Breast epithelium (tissue), 3 donors: ENCODE data around the gene HUS1B.

Experiments
- POLR2A ChIP-seq: fragments of 450-650 bp; IDR thresholded peaks from one replicate; pipeline ENCODE4 v1.6.1; 2016; ENCODE audit warnings: antibody characterized with exemption, mild to moderate bottlenecking, moderate library complexity
- POLR2AphosphoS5 ChIP-seq, 3 donors: sonication (generic); formaldehyde crosslinking; IDR thresholded peaks; one replicate each; pipeline ENCODE4 v1.6.1; 2017; ENCODE audit warnings: antibody characterized with exemption in 3 of 3
- TF ChIP-seq, protein P1 (sequence below), 3 donors: fragments of 450-650 bp; IDR thresholded peaks; one replicate each; pipeline ENCODE4 v1.5.1; 2016 to 2017; ENCODE audit warnings: antibody characterized with exemption in 3 of 3, mild to moderate bottlenecking in 3 of 3, moderate library complexity in 3 of 3

DNA sequence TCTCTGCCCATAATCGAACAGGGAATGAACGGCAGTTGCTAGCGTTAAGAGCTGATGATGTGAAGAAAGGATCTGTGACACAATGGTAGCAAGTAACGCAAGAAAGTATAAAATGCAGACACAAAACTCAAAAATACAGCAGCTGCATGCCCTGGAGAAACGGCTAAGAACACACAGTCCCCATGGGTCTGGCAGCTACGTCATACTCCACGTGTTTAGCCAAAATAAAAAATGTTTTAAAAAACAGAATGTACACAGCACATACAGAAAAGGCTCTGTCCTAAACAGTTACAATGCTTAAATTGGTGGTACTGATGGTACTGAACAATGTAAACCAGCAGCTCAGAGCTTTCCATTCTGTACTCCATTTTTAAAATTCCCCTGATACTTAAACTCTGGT, 34.4 kb downstream of the HUS1B start:
- TF ChIP-seq, protein P1, sequence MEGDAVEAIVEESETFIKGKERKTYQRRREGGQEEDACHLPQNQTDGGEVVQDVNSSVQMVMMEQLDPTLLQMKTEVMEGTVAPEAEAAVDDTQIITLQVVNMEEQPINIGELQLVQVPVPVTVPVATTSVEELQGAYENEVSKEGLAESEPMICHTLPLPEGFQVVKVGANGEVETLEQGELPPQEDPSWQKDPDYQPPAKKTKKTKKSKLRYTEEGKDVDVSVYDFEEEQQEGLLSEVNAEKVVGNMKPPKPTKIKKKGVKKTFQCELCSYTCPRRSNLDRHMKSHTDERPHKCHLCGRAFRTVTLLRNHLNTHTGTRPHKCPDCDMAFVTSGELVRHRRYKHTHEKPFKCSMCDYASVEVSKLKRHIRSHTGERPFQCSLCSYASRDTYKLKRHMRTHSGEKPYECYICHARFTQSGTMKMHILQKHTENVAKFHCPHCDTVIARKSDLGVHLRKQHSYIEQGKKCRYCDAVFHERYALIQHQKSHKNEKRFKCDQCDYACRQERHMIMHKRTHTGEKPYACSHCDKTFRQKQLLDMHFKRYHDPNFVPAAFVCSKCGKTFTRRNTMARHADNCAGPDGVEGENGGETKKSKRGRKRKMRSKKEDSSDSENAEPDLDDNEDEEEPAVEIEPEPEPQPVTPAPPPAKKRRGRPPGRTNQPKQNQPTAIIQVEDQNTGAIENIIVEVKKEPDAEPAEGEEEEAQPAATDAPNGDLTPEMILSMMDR (IDR thresholded peaks at IDR 0.05): no peak
- TF ChIP-seq POLR2AphosphoS5 (IDR thresholded peaks at IDR 0.05) (no peak), POLR2A (no peak)
